GM19438 (cell line): ENCODE measurements around the gene DLG1.
A peak's percentile ranks its signal among the peaks of the same experiment; 100 is the strongest.

ENCODE experiments used
- ATAC-seq: cut with Tn5 transposase; IDR thresholded peaks from one replicate; pipeline ENCODE4 v1.9.1; 2021; ENCODE audit warnings: low read depth; ENCODE audit not compliant: unreplicated experiment

DLG1 gene

GRCh38 chr3:197125636-197126035 lies 172.8 kb downstream of the DLG1 start:
- ATAC-seq = no peak

- ATAC-seq = no peak
Observed at GRCh38 chr3:197124713-197125112, 173.7 kb downstream of the DLG1 start.

- ATAC-seq = no peak
Observed at GRCh38 chr3:197122394-197122793, 176.0 kb downstream of the DLG1 start.

- ATAC-seq = no peak
Observed at GRCh38 chr3:197117114-197117513, 181.3 kb downstream of the DLG1 start.

GRCh38 chr3:197114007-197114406 lies 184.4 kb downstream of the DLG1 start:
- ATAC-seq = no peak

GRCh38 chr3:197111685-197112084 lies 186.7 kb downstream of the DLG1 start:
- ATAC-seq = no peak

GRCh38 chr3:197105786-197106185 lies 192.6 kb downstream of the DLG1 start:
- no peak for ATAC-seq

- no peak for ATAC-seq
Observed at GRCh38 chr3:197104738-197105137, 193.7 kb downstream of the DLG1 start.

GRCh38 chr3:197103766-197104165 lies 194.6 kb downstream of the DLG1 start:
- no peak for ATAC-seq

GRCh38 chr3:197093871-197094270 lies 204.5 kb downstream of the DLG1 start:
- ATAC-seq = no peak

- no peak for ATAC-seq
Observed at GRCh38 chr3:197088370-197088769, 210.0 kb downstream of the DLG1 start.

- ATAC-seq = no peak
Observed at GRCh38 chr3:197085137-197085536, 213.3 kb downstream of the DLG1 start.

GRCh38 chr3:197083486-197083885 lies 214.9 kb downstream of the DLG1 start:
- ATAC-seq = no peak

GRCh38 chr3:197082871-197083270 lies 215.5 kb downstream of the DLG1 start:
- no peak for ATAC-seq

- no peak for ATAC-seq
Observed at GRCh38 chr3:197080344-197080743, 218.1 kb downstream of the DLG1 start.

- ATAC-seq = no peak
Observed at GRCh38 chr3:197076415-197076814, 222.0 kb downstream of the DLG1 start.

GRCh38 chr3:197068077-197068476 lies 230.3 kb downstream of the DLG1 start:
- ATAC-seq = no peak

GRCh38 chr3:197064771-197065170 lies 233.6 kb downstream of the DLG1 start:
- no peak for ATAC-seq

GRCh38 chr3:197062446-197062845 lies 236.0 kb downstream of the DLG1 start:
- no peak for ATAC-seq

- ATAC-seq = peak; percentile 3
Observed at GRCh38 chr3:197051637-197052036, 246.8 kb downstream of the DLG1 start.

- ATAC-seq = no peak
Observed at GRCh38 chr3:197050511-197050910, 247.9 kb downstream of the DLG1 start.

GRCh38 chr3:197042539-197042938 lies 255.9 kb downstream of the DLG1 start:
- no peak for ATAC-seq

GRCh38 chr3:197041875-197042488 lies 256.4 kb downstream of the DLG1 start:
- no peak for ATAC-seq
